Glutamatergic neuron (in vitro differentiated cells): Measurements from ENCODE around the gene LHX3. TPM values are rescaled to one million over a fixed set of nuclear protein-coding genes. Genes with fewer than 3 reads are reported as not detected.

Experiments
- DNase-seq: peaks from one replicate; pipeline ENCODE4 v3.0.0; 2022
- H3K27ac Mint-ChIP-seq: one replicate; pipeline ENCODE4 v1.8.0; 2020; ENCODE audit warnings: mild to moderate bottlenecking, mixed read lengths, inconsistent platforms; ENCODE audit not compliant: unreplicated experiment
- H3K27me3 Mint-ChIP-seq: one replicate; pipeline ENCODE4 v1.8.0; 2020; ENCODE audit warnings: mild to moderate bottlenecking, moderate library complexity, mixed read lengths, inconsistent platforms; ENCODE audit not compliant: unreplicated experiment
- H3K36me3 Mint-ChIP-seq: one replicate; pipeline ENCODE4 v1.8.0; 2020; ENCODE audit warnings: mild to moderate bottlenecking, mixed read lengths, inconsistent platforms; ENCODE audit not compliant: unreplicated experiment
- H3K4me1 Mint-ChIP-seq: one replicate; pipeline ENCODE4 v1.8.0; 2020; ENCODE audit warnings: mild to moderate bottlenecking, low read depth, mixed read lengths, inconsistent platforms; ENCODE audit not compliant: unreplicated experiment
- H3K4me3 Mint-ChIP-seq: one replicate; pipeline ENCODE4 v1.8.0; 2020; ENCODE audit warnings: mild to moderate bottlenecking, mixed read lengths, inconsistent platforms; ENCODE audit not compliant: unreplicated experiment
- H3K9me3 Mint-ChIP-seq: one replicate; pipeline ENCODE4 v1.8.0; 2020; ENCODE audit warnings: mild to moderate bottlenecking, moderate library complexity, mixed read lengths, inconsistent platforms; ENCODE audit not compliant: unreplicated experiment
- total RNA-seq: library from RNA; stranded (reverse); fragmentation: NEBNext Ultra II Directional; extraction: Animal tissue kit (Norgen Biotek cat#: 25700); gene quantifications from one replicate; pipeline ENCODE4 v1.2.1, GENCODE V29; 2021; ENCODE audit not compliant: unreplicated experiment
- TF ChIP-seq, protein P1 (sequence below): fragments of 200-600 bp; sonication (generic); IDR thresholded peaks from one replicate; pipeline ENCODE4 v1.5.0; 2021; ENCODE audit not compliant: partially characterized antibody, unreplicated experiment

Gene LHX3
- total RNA-seq, 1 donor from 2014 or later: 0.81 TPM

DNA sequence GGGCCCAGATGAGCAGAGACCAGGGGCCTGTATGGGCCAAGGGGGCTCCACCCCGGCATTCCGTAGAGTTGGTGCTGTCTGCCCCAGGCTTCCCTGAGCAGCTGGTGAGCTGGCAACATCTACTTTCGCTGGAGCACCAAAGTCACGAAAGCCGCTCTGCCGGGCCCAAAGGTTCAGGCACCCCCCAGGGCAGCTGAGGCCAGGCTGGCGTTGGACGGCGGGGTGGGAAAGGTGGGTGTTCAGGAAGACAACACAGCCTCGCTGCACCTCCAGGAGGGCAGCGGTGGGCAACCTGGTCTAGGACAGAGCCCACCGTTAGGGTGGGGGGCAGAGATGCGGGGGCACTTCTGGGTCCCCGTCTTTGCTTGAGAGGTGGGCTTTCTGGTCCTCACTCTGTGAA, 56.2 kb downstream of the LHX3 start:
- H3K27me3 Mint-ChIP-seq: peaks cover 8% of the 10 kb centered on the region
- DNase-seq: peak; percentile 16
- no peak overlapping the region for H3K27ac Mint-ChIP-seq
- TF ChIP-seq, protein P1, sequence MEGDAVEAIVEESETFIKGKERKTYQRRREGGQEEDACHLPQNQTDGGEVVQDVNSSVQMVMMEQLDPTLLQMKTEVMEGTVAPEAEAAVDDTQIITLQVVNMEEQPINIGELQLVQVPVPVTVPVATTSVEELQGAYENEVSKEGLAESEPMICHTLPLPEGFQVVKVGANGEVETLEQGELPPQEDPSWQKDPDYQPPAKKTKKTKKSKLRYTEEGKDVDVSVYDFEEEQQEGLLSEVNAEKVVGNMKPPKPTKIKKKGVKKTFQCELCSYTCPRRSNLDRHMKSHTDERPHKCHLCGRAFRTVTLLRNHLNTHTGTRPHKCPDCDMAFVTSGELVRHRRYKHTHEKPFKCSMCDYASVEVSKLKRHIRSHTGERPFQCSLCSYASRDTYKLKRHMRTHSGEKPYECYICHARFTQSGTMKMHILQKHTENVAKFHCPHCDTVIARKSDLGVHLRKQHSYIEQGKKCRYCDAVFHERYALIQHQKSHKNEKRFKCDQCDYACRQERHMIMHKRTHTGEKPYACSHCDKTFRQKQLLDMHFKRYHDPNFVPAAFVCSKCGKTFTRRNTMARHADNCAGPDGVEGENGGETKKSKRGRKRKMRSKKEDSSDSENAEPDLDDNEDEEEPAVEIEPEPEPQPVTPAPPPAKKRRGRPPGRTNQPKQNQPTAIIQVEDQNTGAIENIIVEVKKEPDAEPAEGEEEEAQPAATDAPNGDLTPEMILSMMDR: no peak
- H3K4me3 Mint-ChIP-seq: no peak overlapping the region
- H3K36me3 Mint-ChIP-seq: no peaks in the 10 kb centered on the region
- peaks cover 12% of the 10 kb centered on the region for H3K4me1 Mint-ChIP-seq
- H3K9me3 Mint-ChIP-seq: peaks cover 2% of the 10 kb centered on the region

DNA sequence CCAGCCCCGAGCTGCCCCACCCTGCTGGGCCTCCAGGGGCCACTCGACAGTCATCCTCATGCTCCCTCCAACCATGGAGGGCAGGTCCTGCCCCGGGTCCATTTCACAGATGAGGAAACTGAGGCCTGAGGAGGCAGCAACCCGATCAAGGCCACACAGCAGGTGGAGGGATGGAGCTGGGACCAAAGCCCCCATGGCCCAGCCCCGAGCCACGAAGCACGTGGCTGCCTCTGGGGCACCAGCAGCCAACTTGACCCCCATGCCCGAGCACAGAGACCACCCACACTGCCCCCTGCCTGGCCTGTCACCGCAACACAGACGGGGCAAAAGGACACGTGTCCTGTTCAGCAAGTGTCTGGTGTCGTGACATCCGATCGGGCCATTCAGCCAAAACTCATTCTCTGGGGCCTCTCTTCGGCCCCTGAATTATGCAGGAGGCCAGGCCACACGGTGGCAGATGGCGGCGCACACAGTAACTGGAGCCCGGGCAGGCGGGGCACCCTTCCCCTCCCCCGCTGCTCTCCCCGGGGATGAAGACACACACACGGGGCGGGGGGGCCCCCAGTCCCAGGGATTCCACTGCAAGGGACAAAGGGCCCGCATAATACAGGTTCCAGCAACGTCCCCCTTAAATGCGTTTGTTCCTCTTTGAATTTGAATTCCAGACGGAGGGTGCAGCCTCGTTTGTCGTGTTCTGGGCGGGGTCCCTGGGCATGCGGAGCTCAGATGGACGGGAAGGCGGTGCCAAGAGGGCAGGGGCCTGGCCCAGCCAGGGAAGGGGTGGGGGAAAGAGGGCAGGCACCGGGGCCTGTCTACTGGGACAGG, 56.8 kb downstream of the LHX3 start:
- H3K27me3 Mint-ChIP-seq: peaks cover 8% of the 10 kb centered on the region
- no peak overlapping the region for H3K4me3 Mint-ChIP-seq
- TF ChIP-seq, protein P1: no peak
- peaks cover 12% of the 10 kb centered on the region for H3K4me1 Mint-ChIP-seq
- no peak overlapping the region for H3K27ac Mint-ChIP-seq
- DNase-seq: peak; percentile 72
- peaks cover 2% of the 10 kb centered on the region for H3K9me3 Mint-ChIP-seq
- H3K36me3 Mint-ChIP-seq: no peaks in the 10 kb centered on the region

DNA sequence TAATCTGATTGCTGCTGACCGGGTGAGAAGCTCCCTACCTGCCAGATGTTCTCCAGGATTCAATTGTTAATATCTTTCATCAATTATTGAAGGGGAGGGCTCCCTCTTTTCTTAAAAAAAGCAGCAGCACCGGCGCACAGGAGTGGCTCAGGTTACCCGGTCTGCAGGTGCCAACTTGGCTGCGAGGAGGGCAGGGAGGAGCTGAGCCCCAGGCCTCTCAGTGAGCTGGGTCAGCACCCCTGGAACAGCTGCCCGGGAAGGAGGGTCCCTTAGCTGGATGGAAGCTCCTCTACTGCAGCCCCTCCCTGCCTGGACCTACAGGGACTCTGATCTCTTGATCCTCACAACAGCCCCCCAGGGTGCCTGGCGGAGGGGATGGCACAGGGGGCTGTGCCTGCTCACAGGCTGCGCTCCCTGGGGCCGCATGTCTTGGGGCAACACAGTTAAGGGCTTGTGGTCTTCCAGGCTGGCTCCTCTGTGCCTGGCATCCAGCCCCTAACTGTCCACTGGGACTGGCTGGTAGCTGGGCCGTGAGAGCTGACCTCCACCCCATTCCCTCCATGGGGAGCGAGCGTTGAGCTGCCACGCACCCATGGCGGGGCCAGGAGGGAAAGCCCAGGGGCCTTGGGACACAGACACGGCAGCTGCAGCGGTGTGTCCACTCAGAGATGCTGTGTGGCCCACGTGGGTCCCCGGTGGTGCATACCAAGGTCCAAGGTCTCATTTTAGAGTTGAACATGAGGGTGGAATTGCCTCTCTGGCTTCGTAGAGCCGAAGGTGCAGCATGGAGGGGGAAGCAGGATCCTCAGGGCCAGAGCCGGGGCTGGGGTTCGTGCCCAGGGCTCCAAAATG, 57.7 kb downstream of the LHX3 start:
- peaks cover 2% of the 10 kb centered on the region for H3K9me3 Mint-ChIP-seq
- peaks cover 3% of the 10 kb centered on the region for H3K27me3 Mint-ChIP-seq
- H3K4me1 Mint-ChIP-seq: peaks cover 10% of the 10 kb centered on the region
- H3K4me3 Mint-ChIP-seq: no peak overlapping the region
- DNase-seq: peak; percentile 13
- TF ChIP-seq, protein P1: no peak
- no peak overlapping the region for H3K27ac Mint-ChIP-seq
- H3K36me3 Mint-ChIP-seq: no peaks in the 10 kb centered on the region

Other genes starting within 250 kb of the LHX3 start
- gene UBAC1, start 243.8 kb downstream of the LHX3 start, total RNA-seq: 48.4 TPM
- gene NACC2, start 109.8 kb downstream of the LHX3 start, total RNA-seq: 3.9 TPM
- 16.0 TPM for gene TMEM250, start 86.3 kb downstream of the LHX3 start, total RNA-seq
- gene QSOX2, start 40.7 kb upstream of the LHX3 start, total RNA-seq: 21.2 TPM
- gene CCDC187, start 99.0 kb upstream of the LHX3 start, total RNA-seq: 15.8 TPM
- 140 TPM for gene GPSM1, start 122.4 kb upstream of the LHX3 start, total RNA-seq
- gene DNLZ, start 158.6 kb upstream of the LHX3 start, total RNA-seq: 16.5 TPM
- gene CARD9, start 168.5 kb upstream of the LHX3 start, total RNA-seq: 4.1 TPM
- gene SNAPC4, start 195.0 kb upstream of the LHX3 start, total RNA-seq: 22.9 TPM
- 61.2 TPM for gene ENTR1, start 205.5 kb upstream of the LHX3 start, total RNA-seq
- 69.0 TPM for gene PMPCA, start 205.5 kb upstream of the LHX3 start, total RNA-seq
- 35.2 TPM for gene INPP5E, start 234.7 kb upstream of the LHX3 start, total RNA-seq